GM10266 (cell line): ENCODE results near the gene BORA.
A peak's percentile ranks its signal among the peaks of the same experiment; 100 is the strongest.
"Not testable (repeated sequence)": the region's sequence is repeated elsewhere in the genome, so short reads cannot be mapped to it uniquely, and the experiment has no call there.

ENCODE experiments used
- DNase-seq: peaks from one replicate; pipeline ENCODE4 v3.0.0; 2012; ENCODE audit errors: extremely low spot score
- TF ChIP-seq, protein P1 (sequence below): IDR thresholded peaks from 2 replicates; pipeline ENCODE4 v1.5.1; 2012; ENCODE audit warnings: mild to moderate bottlenecking, low read depth; ENCODE audit not compliant: control insufficient read depth, insufficient read depth; ENCODE audit errors: missing control alignments

The BORA gene

GRCh38 chr13:72760189-72760588 is 32.5 kb downstream of the BORA start:
- DNase-seq: no peak
- TF ChIP-seq, protein P1, sequence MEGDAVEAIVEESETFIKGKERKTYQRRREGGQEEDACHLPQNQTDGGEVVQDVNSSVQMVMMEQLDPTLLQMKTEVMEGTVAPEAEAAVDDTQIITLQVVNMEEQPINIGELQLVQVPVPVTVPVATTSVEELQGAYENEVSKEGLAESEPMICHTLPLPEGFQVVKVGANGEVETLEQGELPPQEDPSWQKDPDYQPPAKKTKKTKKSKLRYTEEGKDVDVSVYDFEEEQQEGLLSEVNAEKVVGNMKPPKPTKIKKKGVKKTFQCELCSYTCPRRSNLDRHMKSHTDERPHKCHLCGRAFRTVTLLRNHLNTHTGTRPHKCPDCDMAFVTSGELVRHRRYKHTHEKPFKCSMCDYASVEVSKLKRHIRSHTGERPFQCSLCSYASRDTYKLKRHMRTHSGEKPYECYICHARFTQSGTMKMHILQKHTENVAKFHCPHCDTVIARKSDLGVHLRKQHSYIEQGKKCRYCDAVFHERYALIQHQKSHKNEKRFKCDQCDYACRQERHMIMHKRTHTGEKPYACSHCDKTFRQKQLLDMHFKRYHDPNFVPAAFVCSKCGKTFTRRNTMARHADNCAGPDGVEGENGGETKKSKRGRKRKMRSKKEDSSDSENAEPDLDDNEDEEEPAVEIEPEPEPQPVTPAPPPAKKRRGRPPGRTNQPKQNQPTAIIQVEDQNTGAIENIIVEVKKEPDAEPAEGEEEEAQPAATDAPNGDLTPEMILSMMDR: no peak

DNA sequence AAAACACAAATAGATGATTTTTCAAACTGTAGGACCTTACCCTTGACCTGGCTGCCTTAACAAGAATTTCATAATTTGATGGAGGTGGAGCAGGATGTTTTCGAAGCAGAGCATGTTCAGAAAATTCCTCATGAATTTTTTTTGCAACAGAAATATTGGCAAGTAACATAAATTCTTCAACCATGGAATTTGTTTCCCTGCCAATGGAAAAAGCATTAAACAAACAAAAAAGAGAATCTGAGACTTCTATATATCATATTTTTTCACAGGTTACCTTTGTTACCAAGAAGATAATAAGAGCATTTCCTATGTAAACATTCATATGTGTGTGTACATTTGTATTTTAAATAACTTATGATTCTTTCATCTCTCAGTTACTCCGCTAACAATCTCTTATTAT is 35.7 kb downstream of the BORA start:
- TF ChIP-seq, protein P1: no peak
- DNase-seq: no peak

DNA sequence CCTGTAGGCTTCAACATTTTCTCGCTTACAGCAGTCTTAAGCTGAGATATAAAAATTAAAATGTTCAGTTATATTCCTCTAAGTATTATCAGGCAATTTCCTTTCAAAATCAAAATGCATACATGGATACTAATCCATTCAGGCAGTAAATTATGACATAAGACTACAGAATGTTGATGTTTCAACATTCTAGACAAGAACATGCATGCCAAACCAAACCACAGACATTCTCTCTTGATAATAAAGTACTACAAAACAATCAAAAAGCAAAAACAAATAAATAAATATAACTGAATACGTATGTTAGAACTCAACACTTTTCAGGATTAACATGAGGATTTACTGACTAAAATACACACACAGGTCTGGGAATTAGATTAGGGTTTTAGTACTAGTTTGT is 46.3 kb downstream of the BORA start:
- DNase-seq: no peak
- TF ChIP-seq, protein P1: no peak

DNA sequence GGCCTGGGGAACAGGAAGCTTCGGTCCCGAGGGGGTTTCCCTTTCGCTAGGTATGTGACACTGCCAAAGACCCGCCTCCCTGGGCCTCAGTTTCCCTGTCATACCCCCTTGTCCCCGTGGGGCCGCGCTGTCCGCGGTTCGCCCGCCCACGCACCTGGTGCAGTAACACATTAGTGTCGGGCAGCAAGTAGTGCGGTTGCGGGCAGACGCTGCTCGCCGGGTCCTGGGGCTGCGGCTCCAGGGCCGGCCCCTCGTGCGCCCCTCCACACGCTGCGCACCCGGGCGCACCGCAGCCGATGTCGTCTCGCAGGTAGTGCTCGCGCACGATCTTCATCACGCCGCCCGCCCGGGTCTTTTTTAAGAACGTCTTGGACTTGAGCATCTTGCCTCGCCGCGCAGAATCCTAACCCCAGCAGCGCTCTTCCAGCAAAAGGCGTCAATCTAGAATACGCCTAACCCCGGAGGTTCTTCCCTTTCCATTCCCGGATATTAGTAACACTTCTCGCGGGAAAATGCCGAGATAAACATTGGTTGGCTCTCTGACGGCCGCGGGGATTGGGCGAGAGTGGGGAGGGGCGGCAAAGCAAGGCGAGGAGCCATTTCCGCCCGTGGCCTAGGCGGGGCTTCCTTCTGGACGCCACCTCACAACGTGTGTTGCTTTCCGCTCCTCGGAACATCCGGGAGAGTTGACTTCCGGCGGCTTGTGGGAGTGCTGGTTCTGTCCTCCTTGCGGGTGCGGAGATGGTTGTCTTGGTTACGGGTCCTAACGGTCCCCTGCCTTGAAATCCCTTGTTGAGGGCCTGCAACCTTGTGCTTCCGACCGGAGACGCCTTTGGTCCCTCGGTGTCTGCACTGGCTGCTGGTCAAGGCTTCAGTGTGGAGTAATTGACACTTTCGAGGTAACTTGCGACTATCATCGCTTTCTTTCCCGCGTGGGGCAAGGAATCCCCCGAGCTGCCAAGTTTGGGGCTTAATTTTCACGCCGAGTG is 54.0 kb downstream of the BORA start, which contains the start of the genes DIS3 and PIBF1:
DIS3 (minus strand) TSS at position 450 of the 989 bp plus-strand sequence; CDS start at position 382, 68 bp downstream.
PIBF1 (plus strand) TSS at position 683 of the 989 bp plus-strand sequence. CDS start 1,337 bp downstream, outside the sequence.
- TF ChIP-seq, protein P1: peak; percentile 27
- peak; percentile 92 for DNase-seq

DNA sequence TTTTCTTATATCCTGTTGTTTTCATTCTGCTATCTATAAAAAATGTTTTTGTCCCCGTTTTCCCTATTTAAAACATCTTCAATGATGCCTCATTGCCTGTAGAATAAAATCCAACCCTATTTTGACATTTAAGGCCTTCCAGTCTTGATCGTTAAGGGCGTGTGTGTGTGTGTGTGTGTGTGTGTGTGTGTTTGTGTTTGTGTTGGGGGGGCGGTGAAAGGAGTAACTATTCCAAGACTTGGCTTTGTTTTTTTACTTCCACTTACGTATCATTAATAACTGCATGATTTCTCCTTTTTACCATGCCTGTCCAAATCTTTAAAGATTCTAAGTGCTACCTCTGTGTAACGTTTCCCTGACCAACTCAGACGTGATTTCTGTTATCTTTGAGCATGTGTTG is 55.0 kb downstream of the BORA start:
- TF ChIP-seq, protein P1: no peak
- no peak for DNase-seq

- not testable (repeated sequence) for DNase-seq
These were observed 57.0 kb downstream of the BORA start for GRCh38 chr13:72784679-72785078.

DNA sequence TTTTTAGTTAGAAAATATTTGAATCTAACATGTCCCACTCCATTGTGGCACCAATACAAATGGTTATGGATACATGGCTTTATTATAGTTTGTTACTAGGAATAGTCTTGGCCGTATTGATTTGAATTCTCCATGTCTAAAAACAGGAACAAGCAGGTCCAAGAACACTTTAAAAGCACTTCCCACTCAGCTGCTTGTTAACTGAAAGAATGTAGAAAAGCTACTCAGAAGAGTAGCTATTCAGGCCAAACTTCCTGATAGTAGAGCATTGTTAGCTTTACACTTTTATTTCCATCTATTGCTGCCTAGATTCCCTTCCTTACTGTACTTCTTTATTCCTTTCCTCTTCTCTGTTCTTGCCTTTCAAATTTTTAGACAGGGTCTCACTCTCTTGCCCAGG is 61.1 kb downstream of the BORA start:
- DNase-seq: no peak
- TF ChIP-seq, protein P1: no peak
